ENCODE measurements around the gene GPR21. TPM values are rescaled to one million over a fixed set of nuclear protein-coding genes. Genes with fewer than 3 reads are reported as not detected.

Gene GPR21
- total and polyA plus RNA-seq, 11 donors: 0.19 to 1.6 (median 0.32) TPM; not detected in 5

DNA sequence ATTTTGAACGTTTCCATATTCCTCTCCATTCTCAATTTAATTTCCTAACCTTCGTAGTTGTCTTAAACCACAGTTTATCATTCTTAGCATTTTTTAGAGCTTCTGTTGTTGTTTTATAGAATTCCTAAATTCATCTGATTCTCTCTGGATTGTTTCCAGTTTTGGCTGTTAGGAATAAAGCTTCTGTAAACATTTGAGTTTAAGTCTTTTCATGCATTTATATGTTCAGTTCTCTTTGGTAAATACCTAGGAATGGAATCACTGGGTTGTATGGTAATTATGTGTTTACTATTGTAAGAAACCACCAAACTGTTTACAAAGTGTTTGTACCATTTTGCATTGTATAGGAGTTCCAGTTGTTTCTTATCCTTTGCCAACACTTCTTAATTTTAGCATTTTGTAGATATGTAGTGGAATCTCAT is 29.7 kb downstream of the GPR21 start:
- TF ChIP-seq, protein P1, sequence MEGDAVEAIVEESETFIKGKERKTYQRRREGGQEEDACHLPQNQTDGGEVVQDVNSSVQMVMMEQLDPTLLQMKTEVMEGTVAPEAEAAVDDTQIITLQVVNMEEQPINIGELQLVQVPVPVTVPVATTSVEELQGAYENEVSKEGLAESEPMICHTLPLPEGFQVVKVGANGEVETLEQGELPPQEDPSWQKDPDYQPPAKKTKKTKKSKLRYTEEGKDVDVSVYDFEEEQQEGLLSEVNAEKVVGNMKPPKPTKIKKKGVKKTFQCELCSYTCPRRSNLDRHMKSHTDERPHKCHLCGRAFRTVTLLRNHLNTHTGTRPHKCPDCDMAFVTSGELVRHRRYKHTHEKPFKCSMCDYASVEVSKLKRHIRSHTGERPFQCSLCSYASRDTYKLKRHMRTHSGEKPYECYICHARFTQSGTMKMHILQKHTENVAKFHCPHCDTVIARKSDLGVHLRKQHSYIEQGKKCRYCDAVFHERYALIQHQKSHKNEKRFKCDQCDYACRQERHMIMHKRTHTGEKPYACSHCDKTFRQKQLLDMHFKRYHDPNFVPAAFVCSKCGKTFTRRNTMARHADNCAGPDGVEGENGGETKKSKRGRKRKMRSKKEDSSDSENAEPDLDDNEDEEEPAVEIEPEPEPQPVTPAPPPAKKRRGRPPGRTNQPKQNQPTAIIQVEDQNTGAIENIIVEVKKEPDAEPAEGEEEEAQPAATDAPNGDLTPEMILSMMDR (IDR thresholded peaks at IDR 0.05): no peak
- no peak for TF ChIP-seq POLR2A (IDR thresholded peaks at IDR 0.05)
- no peak overlapping the region for H3K4me3 ChIP-seq
- no peak overlapping the region for H3K27ac ChIP-seq
- peaks cover 0 to 47% (median 34%) of the 10 kb centered on the region in 9 donors for H3K36me3 ChIP-seq
- H3K9me3 ChIP-seq: no peaks in the 10 kb centered on the region
- intact Hi-C loops (cut with DNase I): no loop called here
- no peak for DNase-seq
- 72 to 78% (median 76%) methylated on average over 2 of the region's 2 CpGs for WGBS, 4 donors
- H3K4me1 ChIP-seq: peaks cover 0 to 4% (median 0%) of the 10 kb centered on the region in 12 donors
- no peaks in the 10 kb centered on the region for H3K27me3 ChIP-seq
- no peak for ATAC-seq

DNA sequence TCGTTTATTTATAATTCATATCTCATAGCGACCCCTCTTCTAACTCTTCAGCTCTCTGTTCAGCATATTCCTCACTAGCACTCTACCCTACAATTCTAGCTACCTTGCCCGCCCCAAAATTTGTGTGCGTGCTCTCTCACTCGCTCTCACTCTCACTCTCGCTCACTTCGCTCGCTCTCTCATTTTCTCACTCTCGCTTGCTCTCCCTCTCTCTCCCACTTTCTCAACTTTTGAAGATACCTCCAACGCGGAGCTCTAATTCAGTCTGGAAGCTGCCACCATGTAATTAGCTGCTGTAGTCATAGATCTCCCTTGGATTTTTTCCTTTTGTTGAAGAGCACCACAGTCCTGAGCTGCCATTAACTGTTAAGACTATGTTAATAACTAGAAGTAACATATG is 30.4 kb downstream of the GPR21 start:
- peaks cover 0 to 5% (median 0%) of the 10 kb centered on the region in 12 donors for H3K4me1 ChIP-seq
- 94 to 96% (median 95%) methylated on average over 11 of the region's 11 CpGs for WGBS, 4 donors
- H3K36me3 ChIP-seq: peaks cover 0 to 48% (median 41%) of the 10 kb centered on the region in 9 donors
- no peaks in the 10 kb centered on the region for H3K27me3 ChIP-seq
- no peak for DNase-seq
- H3K27ac ChIP-seq: no peak overlapping the region
- H3K4me3 ChIP-seq: no peak overlapping the region
- TF ChIP-seq POLR2A (IDR thresholded peaks at IDR 0.05): no peak
- intact Hi-C loops (cut with DNase I): no loop called here
- no peak for ATAC-seq
- no peaks in the 10 kb centered on the region for H3K9me3 ChIP-seq

DNA sequence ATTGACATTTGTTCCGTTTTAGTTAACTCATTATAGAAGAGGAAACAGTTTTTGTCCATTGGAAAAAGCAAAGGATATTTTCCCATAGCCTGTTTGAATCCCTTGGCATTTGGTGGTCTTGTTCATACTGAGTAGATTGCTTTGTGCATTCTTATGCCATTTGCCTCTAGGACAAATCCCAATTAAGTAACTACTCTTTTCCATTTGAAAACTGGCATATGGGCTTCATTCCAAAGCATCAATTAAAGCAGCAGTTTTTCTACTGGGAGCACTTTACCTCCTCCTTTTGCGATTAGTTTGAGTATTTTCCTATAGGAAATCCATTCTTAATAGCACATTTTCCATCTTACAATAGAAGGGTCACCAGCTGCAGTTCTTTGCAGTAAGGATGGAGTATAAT is 31.2 kb downstream of the GPR21 start:
- H3K9me3 ChIP-seq: no peaks in the 10 kb centered on the region
- no peak for ATAC-seq
- no peak overlapping the region for H3K27ac ChIP-seq
- no peaks in the 10 kb centered on the region for H3K27me3 ChIP-seq
- no peak for DNase-seq
- intact Hi-C loops (cut with DNase I): no loop called here
- no peak overlapping the region for H3K4me3 ChIP-seq
- peaks cover 0 to 10% (median 0%) of the 10 kb centered on the region in 12 donors for H3K4me1 ChIP-seq
- no peak for TF ChIP-seq POLR2A (IDR thresholded peaks at IDR 0.05)
- WGBS, 4 donors: 80 to 87% (median 84%) methylated on average over 2 of the region's 2 CpGs
- H3K36me3 ChIP-seq: peaks cover 0 to 50% (median 46%) of the 10 kb centered on the region in 9 donors

DNA sequence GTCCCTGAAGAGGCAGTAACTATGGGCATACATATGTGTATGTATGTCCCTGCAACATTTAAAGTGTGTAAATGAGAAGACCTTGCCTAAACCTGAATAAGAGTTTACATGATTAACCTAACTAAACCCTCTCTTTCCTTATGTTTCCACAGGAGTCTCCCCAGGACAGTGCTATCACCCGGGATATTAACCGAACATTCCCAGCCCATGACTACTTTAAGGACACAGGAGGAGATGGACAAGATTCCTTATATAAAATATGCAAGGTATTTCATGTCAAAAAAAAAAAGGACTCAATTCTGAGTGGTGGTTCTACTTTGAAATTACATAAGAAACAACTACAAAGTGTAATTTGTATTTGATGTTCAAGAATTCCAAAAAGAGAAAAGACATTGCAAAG is 31.7 kb downstream of the GPR21 start:
- Histone ChIP-seq H3K27me3 (no peaks in the 10 kb centered on the region), H3K4me1 (peaks cover 0 to 10% (median 0%) of the 10 kb centered on the region in 12 donors), H3K27ac (no peak overlapping the region), H3K9me3 (no peaks in the 10 kb centered on the region), H3K36me3 (peaks cover 0 to 55% (median 48%) of the 10 kb centered on the region in 9 donors), H3K4me3 (no peak overlapping the region)
- no peak for DNase-seq
- TF ChIP-seq POLR2A (IDR thresholded peaks at IDR 0.05): no peak
- TF ChIP-seq, protein P1 (IDR thresholded peaks at IDR 0.05): no peak
- ATAC-seq: no peak
- 82 to 93% (median 88%) methylated on average over 2 of the region's 2 CpGs for WGBS, 4 donors
- intact Hi-C loops (cut with DNase I): no loop called here

DNA sequence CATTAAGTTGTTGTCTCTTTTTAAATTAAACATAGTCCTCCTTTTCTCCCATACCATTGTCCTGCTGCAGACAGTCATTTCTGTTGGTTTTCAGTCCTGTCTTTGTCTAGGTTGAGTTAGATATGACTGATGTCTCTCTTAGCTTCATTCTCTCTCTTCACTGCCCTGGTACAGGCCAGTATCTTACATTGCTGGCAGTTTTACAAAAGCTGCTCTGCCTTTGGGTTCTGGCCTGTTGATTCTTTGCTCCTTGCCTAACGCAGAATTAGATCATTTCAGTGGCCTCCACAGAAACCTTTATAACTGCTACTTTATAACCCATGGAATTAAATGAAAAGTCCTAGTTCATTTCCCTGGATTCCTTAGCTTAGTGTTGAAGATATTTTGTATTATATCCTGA is 33.7 kb downstream of the GPR21 start:
- H3K36me3 ChIP-seq: peaks cover 0 to 74% (median 46%) of the 10 kb centered on the region in 9 donors
- intact Hi-C loops (cut with DNase I): no loop called here
- no peak overlapping the region for H3K27ac ChIP-seq
- 70 to 92% (median 83%) methylated on average over 1 of the region's 1 CpG for WGBS, 4 donors
- H3K4me1 ChIP-seq: peaks cover 0 to 10% (median 0%) of the 10 kb centered on the region in 12 donors
- TF ChIP-seq, protein P1 (IDR thresholded peaks at IDR 0.05): no peak
- no peak for TF ChIP-seq POLR2A (IDR thresholded peaks at IDR 0.05)
- no peaks in the 10 kb centered on the region for H3K9me3 ChIP-seq
- no peak overlapping the region for H3K4me3 ChIP-seq
- H3K27me3 ChIP-seq: no peaks in the 10 kb centered on the region
- no peak for DNase-seq
- ATAC-seq: no peak

All from heart left ventricle (tissue), 16 donors.